Activated T-cell treated with anti-CD3 and anti-CD28 coated beads for 48 hours (primary cell): ENCODE data around the gene RPL23.
A peak's percentile ranks its signal among the peaks of the same experiment; 100 is the strongest.

Experiments used
- DNase-seq: peaks from one replicate; pipeline ENCODE4 v3.0.0-alpha.2; 2020; ENCODE audit warnings: low read depth

The RPL23 gene

DNA sequence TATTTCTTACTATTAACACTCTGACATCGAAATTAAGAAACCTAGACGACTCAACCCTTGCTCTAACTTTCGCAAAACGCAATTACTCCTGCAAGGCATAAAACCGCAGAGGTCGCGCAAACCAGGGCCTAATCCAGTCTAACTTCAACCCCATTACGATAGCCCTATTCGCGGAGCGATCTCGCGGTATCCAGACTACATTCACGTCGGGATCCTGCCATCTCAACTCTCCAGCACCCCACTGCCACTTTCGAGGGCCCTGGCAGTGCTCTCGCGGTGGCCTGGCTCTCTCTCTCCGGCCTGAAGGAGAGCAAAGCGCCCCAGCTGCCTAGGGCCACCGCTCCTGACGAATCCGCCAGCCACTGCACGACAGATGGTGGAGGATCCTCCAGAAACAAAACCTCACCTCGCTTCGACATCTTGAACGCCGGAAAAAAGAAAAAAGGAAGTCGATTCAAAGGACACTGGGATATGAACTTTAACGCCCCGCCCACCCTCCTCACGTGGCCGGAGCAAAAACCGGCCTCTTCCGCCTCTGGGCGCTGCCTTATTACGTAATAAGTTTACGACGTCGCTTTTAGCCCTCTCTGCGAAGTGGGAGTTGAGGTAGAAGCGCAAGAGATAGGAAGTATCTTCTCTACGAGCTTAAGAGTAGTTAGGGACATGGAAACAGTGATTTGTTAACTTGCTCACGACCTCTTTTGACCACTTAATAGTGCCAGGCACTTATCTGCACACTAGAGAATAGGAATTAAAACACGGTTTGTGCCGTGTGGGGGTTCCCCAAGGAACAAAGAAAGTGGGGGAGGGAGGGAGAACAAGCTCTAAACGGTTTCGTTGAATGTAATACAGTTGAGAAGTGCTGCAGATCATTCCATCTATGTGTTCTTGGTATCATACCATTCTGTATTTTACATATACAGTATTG is at the start of gene RPL23:
Gene RPL23 (minus strand): TSS at position 430 of the 928 bp plus-strand sequence. CDS start 11 bp downstream, at position 419.
- DNase-seq: peak; percentile 83

DNA sequence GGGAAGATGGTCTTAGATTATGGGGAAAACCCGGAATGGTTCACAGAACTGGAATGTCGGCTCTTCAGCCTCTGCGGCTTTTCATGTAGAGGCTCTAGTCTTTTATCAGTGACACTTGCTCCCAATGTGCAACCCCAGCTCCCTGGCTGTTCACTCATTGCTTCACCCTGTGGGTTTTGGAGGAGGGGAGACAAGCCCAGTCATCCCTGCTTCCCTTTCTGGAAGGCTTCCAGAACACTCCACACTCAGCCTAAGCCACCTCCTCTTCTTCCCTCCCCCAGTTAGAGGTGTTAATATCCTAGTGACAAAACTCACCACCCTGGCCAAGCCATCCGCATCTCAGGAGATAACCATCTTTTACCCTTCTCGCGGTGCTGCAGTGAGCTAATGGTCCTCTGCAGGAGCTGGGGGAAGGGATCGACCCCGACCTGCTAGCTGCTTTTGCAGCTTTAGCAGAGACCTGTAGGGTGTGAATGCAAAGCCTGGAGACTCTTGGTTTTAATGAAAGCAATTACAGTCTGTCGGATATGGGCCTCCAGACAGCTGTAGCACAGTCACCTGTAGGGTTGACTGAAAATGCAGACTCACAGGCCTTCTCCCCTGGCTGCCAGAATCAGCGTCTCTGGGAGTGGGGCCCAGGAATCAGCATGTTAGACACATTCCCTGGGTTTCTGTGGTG is 47.6 kb upstream of the RPL23 start:
- DNase-seq: no peak

DNA sequence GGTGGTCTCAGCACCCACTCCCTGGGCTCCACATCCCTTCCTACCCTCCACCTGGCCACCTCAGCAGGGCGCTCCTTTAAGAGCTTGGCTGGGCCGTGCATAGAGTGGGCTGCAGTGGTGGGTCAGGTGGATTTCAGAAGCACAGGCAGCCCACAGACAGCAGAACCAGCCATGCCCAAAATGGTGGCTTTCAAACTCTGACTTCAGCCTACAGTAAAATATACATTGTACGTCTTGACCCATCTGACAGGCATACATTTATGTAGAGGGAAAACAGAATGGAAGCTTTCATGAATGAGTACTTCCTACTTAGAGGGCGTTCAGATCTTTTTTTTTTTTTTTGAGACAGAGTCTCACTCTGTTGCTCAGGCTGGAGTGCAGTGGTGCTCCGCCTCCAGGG is 45.9 kb upstream of the RPL23 start:
- DNase-seq: no peak

DNA sequence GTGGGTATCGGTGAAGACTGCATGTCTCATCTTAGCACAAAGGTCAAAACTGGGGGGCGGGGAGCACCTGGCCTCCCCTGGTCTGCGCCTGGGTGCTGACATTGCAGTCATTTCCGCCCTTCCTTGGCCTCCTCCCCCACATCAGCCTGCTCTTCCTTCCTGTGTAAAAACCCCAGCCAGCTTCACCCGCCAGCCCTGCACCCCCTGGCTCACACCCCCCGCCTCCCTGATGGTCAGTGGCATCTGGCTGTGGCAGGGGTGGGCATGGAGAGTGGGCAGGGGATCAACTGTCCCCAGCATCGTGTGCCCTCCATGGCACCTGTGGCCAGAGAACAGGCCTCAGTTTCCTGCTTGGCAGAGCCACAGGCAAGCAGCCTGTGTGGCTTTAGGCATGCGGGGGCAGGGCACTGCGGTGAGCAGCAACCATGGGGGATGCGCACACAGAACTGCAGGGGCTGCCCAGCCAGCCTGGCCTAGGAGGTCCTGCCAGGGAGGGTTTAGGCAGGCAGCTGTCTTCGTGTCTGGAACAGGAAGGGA is 45.4 kb upstream of the RPL23 start:
- DNase-seq: peak; percentile 85

DNA sequence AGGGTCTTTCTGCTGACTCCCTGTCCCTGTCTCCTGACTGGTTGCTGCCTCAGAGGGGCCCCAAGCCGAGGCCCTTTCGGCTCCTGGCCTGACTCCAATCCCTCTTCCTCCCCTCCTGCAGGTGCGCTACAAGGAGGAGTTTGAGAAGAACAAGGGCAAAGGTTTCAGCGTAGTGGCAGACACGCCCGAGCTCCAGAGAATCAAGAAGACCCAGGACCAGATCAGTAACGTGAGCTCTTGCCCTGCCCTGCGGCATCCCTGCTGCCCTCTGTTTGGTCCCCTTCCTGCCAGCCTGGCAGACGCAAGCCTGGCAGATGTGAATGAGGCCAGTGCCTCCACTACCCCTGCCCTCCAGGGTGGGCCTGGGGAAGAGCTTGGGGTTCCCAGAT is 44.8 kb upstream of the RPL23 start:
- peak; percentile 20 for DNase-seq

DNA sequence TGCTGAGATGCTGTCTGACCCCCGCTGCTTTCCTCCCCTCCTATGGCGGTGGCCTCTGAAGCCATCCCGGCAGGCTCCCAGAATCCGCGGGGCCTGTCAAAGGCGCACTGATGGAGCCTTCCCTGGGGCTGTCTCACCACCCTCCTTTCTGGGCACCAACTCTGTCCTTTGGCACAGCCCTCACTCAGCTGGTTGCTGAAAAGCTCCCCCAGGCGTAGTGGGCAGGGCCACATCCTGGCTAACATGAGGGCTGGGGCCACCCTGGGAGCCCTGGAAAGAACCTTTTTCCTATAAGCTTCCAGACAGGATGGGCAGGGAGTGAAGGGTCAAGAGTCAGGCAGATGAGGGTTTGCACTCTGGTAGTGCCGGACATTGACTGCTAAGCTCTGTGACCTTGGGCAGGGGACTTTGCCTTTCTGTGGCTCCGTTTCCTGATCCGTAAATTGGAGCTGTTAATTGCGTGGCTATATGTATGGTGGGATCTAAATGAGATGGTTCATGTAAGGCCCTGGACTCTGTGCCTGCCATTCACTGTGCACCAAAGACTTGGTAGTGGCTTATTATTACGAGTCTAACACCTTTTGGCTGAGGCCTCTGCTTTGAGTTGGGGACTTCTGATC is 44.3 kb upstream of the RPL23 start:
- DNase-seq: no peak

GRCh38 chr17:38897176-38897575 is 43.7 kb upstream of the RPL23 start:
- no peak for DNase-seq

- DNase-seq: no peak
Measured at GRCh38 chr17:38896346-38896954, 42.9 kb upstream of the RPL23 start.

DNA sequence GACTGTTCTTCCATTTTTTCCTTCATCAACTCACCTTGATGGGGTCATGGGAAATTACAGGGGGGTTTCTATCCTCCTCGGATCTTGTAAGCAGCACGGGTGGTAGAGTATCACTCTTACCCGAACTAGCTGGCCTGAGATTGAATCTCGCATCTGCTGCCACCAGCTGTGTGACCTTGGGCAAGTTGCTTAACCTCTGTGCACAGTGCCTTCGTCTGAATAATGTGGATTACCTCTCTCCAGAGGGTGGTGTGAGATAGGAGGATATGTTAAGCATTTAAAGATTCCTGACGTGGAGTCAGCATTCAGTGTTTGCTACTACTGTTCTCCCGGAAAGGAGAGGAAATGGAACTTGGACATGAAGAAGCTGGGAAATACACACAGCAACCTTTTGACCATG is 40.8 kb upstream of the RPL23 start:
- no peak for DNase-seq

DNA sequence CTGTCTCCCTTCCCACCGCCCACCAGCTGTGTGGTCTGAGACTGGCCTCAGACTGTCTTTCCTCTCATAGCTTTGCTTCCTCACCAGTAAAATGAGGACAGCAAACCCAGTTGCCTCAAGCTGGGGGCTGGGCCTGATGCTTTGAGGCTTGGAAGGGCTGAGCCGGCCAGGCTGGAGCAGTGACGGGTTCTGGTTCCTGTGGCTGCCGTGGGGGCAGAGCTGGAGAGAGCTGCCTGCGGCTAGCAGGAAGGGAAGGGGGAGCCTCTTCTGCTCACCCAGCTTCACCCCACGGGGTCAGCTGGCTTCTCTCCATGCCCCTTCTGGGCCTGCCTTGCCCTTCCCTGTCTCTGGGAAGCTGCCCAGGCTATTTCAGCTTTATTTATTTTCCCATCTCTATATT is 40.1 kb upstream of the RPL23 start:
- DNase-seq: peak; percentile 42

- no peak for DNase-seq
Measured at GRCh38 chr17:38893113-38893512, 39.6 kb upstream of the RPL23 start.

GRCh38 chr17:38892620-38893019 is 39.1 kb upstream of the RPL23 start:
- DNase-seq: no peak

DNA sequence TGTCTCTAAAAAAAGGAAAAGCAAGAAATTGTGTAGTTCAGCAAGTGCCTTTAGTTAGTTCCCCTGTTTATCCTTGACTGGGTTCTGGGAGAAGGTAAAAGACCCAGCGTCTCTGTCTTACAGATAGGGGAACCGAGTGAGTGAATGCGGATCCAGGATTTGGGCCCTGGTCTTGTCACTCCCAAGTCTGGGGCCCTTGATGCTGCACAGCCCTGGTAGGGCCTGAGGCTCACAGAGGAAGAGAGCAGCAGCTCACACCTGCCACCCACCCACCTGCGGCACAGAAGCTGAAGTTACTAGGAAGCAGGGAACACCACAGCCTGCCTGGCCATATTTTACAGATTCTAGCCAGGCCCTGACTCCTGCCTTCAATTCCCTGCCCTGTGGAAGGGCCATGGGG is 38.6 kb upstream of the RPL23 start:
- no peak for DNase-seq

DNA sequence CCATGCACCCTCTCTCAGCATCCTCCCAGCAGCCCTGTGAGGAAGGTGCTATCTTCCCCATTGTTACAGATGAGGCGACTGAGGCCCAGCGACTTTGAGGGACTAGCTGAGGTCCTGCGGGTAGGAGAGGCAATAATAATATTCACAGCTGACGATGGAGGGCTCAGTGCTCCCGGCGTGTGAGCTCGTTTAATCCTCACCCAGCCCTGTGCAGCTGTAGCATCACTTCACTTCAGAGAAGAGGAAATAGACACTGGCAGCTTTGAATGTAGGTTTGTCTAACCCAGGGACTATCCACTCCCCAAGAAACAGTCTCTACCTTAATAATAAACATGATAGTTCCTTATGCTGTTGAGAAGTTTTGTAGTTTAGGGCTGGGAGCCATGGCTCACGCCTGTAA is 37.9 kb upstream of the RPL23 start:
- DNase-seq: no peak

- no peak for DNase-seq
Measured at GRCh38 chr17:38890410-38890746, 36.9 kb upstream of the RPL23 start.

DNA sequence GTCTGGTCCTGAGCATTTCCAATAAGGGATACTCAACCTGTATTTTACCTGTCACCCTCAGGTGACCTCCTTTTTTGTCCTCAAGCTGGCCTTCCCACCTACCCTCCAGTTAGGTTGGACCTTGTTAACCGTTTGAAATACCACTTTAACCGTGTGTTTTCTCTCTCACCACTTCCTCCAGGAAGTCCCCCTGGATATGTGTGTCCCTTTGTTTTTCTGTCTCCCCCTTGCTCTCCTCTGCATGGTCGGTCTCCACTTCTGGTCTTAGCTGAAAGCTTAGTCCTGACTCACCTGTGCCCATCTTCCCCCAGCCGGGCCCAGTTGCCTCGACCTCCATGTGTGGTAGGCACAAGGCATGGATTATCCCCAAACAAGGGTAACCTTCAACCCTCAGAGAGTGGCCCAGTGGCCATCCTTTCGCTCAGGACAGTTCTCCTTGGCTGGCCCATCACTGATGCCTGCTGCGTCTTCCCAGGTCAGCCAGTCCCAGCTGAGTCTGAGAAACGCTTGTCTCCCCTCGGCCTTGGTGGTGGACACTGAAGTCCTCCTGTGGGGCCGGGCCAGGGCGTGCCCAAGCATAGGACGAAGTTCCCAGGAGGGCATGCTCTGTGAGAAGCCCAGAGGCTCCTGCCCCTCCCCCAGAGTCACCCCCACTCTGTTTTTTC is 36.4 kb upstream of the RPL23 start:
- DNase-seq: no peak

DNA sequence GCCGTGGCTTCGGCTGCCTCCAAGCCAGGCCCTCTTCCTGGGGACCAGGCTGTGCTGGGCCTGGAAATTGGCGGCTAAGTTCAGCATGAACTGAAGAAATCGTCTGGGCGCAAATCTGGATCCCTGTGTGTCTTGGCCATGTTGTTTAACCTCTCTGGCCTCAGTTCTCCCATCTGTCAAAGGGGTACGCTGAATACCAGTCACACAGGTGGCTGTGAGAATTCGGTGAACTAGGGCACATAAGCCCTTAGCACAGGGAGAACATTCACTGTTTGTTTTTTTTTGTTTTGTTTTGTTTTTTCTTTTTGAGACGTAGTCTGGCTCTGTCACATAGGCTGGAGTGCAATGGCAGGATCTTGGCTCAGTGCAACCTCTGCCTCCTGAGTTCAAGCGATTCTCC is 35.3 kb upstream of the RPL23 start:
- no peak for DNase-seq

GRCh38 chr17:38886643-38887010 is 33.1 kb upstream of the RPL23 start:
- no peak for DNase-seq

- DNase-seq: no peak
Measured at GRCh38 chr17:38885728-38886642, 32.5 kb upstream of the RPL23 start.

DNA sequence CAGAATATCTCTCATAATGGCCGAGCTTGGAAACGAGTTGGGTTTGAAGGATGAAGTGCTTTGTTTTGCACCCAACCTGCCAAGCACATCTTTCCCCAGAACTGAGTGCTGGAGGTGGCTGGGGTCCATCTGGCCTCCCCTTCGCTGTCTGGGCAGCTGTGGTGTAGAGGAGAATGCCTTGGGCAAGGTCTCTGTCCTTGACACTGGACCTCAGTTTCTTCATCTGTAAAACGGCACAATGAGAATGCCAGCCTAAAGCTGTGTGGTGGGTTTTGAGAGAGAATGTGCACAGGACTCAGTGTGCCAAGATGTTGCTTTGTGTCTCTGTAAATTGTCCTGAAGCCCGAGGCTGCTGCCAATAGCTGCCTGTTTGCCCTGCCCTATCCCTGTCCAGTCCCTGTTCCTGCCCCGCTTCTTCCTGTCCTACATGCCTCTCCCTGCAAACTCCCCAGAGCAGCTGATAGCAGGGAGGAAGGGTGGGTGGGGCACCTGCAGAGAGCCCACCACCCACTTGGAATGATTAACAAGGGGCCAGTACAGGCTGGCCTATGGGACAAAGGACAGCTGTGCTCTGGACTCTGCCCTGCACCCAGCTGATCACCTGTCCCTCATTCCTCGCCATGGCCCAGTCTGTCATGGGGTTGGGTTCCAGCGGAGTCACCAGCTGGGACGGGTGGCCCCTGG is 31.7 kb upstream of the RPL23 start:
- no peak for DNase-seq
